Osteoblast (primary cell): ENCODE results near the gene KLHL34. TPM values are rescaled to one million over a fixed set of nuclear protein-coding genes. Genes with fewer than 3 reads are reported as not detected.

ENCODE experiments used
- DNase-seq: peaks from one replicate; pipeline ENCODE4 v3.0.0; 2011; ENCODE audit warnings: low spot score, mixed read lengths; ENCODE audit not compliant: insufficient read length; ENCODE audit errors: missing footprints
- H2AFZ ChIP-seq: 2 replicates; pipeline ENCODE4 v1.6.0; 2011; ENCODE audit warnings: mild to moderate bottlenecking, low read length
- H3K27ac ChIP-seq: 2 replicates; pipeline ENCODE4 v1.5.1; 2011; ENCODE audit warnings: mild to moderate bottlenecking, low read depth, low read length, moderate library complexity
- H3K27me3 ChIP-seq: 2 replicates; pipeline ENCODE4 v1.6.0; 2012; ENCODE audit warnings: mild to moderate bottlenecking, control low read depth, inconsistent platforms, low read length, moderate library complexity; ENCODE audit not compliant: insufficient read depth
- H3K36me3 ChIP-seq: 2 replicates; pipeline ENCODE4 v1.5.1; 2011; ENCODE audit warnings: mild to moderate bottlenecking, low read length, control low read depth, moderate library complexity; ENCODE audit not compliant: insufficient read depth
- H3K4me1 ChIP-seq: 2 replicates; pipeline ENCODE4 v1.5.1; 2011; ENCODE audit warnings: mild to moderate bottlenecking, low read length, control low read depth, moderate library complexity; ENCODE audit not compliant: insufficient read depth
- H3K4me2 ChIP-seq: 2 replicates; pipeline ENCODE4 v1.6.0; 2011; ENCODE audit warnings: mild to moderate bottlenecking, low read length; ENCODE audit not compliant: insufficient read depth
- H3K4me3 ChIP-seq: fragments of 200-600 bp; sonication (generic); 3 replicates; pipeline ENCODE4 v1.5.1; 2012; ENCODE audit warnings: mild to moderate bottlenecking, low read length, inconsistent platforms; ENCODE audit not compliant: insufficient read depth
- H3K79me2 ChIP-seq: 2 replicates; pipeline ENCODE4 v1.6.0; 2012; ENCODE audit warnings: mild to moderate bottlenecking, low read length, control low read depth, inconsistent platforms; ENCODE audit not compliant: insufficient read depth
- H3K9me3 ChIP-seq: 2 replicates; pipeline ENCODE4 v1.5.1; 2011; ENCODE audit warnings: low read depth, low read length, control low read depth
- H4K20me1 ChIP-seq: 2 replicates; pipeline ENCODE4 v1.6.0; 2012; ENCODE audit warnings: mild to moderate bottlenecking, low read length, control low read depth; ENCODE audit not compliant: insufficient read depth
- total RNA-seq: library from RNA; depleted of rRNA; stranded (reverse); fragments of >200 nt; gene quantifications from 2 replicates; pipeline ENCODE4 v1.2.3, GENCODE V29; 2012
- TF ChIP-seq, protein P1 (sequence below): IDR thresholded peaks from 2 replicates; pipeline ENCODE4 v1.5.1; 2011; ENCODE audit warnings: mild to moderate bottlenecking, low read depth, low read length, moderate library complexity; ENCODE audit errors: extremely low read depth

KLHL34 gene
- total RNA-seq, 1 donor, result under 0.01 TPM

DNA sequence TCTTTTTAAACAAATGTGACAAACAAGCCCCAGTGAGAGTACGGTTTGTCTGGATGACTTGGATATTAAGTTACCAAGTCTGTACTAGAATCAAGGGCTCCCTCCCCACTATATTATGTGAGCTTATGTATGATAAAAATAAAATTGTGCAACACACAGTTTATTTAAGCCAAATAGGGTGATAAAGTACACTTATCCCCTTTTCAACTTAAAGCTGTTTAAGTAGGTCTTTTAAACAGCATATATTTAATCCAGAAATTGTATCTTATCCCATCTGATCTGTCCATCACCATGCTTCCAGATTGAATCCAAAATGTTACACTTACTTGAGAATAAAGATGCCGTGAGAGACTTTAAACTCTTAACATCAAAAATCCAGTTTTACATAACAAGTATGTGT lies 2.0 kb upstream of the KLHL34 start:
- H3K36me3 ChIP-seq, result no peaks in the 10 kb centered on the region
- H3K27ac ChIP-seq, result no peak overlapping the region
- no peaks in the 10 kb centered on the region for H3K4me1 ChIP-seq
- no peak for DNase-seq
- no peaks in the 10 kb centered on the region for H3K79me2 ChIP-seq
- no peak overlapping the region for H2AFZ ChIP-seq
- no peaks in the 10 kb centered on the region for H3K27me3 ChIP-seq
- no peaks in the 10 kb centered on the region for H3K9me3 ChIP-seq
- no peaks in the 10 kb centered on the region for H4K20me1 ChIP-seq
- TF ChIP-seq, protein P1, sequence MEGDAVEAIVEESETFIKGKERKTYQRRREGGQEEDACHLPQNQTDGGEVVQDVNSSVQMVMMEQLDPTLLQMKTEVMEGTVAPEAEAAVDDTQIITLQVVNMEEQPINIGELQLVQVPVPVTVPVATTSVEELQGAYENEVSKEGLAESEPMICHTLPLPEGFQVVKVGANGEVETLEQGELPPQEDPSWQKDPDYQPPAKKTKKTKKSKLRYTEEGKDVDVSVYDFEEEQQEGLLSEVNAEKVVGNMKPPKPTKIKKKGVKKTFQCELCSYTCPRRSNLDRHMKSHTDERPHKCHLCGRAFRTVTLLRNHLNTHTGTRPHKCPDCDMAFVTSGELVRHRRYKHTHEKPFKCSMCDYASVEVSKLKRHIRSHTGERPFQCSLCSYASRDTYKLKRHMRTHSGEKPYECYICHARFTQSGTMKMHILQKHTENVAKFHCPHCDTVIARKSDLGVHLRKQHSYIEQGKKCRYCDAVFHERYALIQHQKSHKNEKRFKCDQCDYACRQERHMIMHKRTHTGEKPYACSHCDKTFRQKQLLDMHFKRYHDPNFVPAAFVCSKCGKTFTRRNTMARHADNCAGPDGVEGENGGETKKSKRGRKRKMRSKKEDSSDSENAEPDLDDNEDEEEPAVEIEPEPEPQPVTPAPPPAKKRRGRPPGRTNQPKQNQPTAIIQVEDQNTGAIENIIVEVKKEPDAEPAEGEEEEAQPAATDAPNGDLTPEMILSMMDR, result no peak
- H3K4me3 ChIP-seq, result no peak overlapping the region
- no peak overlapping the region for H3K4me2 ChIP-seq

DNA sequence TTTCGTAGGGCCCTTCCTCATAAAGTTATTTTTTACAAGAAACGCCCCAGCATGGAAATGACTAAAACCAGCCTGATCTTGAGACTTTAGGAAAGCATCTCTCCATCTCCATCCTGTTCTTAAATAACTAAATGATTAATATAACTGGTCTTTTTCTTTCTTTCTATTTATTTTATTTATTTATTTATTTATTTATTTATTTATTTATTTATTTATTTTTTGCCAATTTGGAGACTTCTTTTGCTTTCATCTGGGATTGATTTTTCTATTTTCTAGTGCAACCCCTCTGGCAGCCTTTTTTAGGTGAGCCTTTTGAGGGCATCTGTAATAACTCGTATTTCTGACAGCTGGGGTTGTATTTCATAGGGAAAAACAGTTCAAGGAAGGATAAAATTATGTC lies 1.2 kb upstream of the KLHL34 start:
- Histone ChIP-seq H3K79me2 (no peaks in the 10 kb centered on the region), H3K36me3 (no peaks in the 10 kb centered on the region), H2AFZ (no peak overlapping the region), H3K4me2 (no peak overlapping the region), H3K27me3 (no peaks in the 10 kb centered on the region), H4K20me1 (no peaks in the 10 kb centered on the region), H3K4me1 (no peaks in the 10 kb centered on the region), H3K27ac (no peak overlapping the region), H3K9me3 (no peaks in the 10 kb centered on the region), H3K4me3 (no peak overlapping the region)
- DNase-seq, result peak; percentile 62
- TF ChIP-seq, protein P1, result no peak

DNA sequence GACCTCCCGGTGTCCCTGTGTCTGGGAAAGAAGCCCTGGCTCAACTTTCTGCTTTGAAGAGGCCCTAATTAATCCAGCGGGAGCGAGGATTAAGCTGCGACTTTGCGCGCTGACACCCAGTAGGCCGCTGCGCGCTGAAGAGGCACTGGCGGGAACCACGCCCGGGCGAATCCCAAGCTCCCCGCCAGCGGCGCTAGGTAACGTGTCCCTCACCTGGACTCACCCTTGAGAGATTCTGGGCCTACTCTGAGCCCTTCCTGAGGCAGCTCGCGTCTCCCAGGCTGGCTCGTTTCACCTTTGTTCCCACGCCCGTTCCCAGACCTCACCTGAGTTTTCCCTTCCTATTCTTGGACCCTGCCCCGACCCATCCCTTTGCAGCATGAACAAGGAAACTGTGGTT lies 616 bp upstream of the KLHL34 start:
- no peak overlapping the region for H3K27ac ChIP-seq
- DNase-seq, result no peak
- H4K20me1 ChIP-seq, result no peaks in the 10 kb centered on the region
- no peak overlapping the region for H2AFZ ChIP-seq
- H3K9me3 ChIP-seq, result no peaks in the 10 kb centered on the region
- TF ChIP-seq, protein P1, result no peak
- no peak overlapping the region for H3K4me2 ChIP-seq
- H3K4me1 ChIP-seq, result no peaks in the 10 kb centered on the region
- no peak overlapping the region for H3K4me3 ChIP-seq
- H3K79me2 ChIP-seq, result no peaks in the 10 kb centered on the region
- no peaks in the 10 kb centered on the region for H3K36me3 ChIP-seq
- H3K27me3 ChIP-seq, result no peaks in the 10 kb centered on the region

DNA sequence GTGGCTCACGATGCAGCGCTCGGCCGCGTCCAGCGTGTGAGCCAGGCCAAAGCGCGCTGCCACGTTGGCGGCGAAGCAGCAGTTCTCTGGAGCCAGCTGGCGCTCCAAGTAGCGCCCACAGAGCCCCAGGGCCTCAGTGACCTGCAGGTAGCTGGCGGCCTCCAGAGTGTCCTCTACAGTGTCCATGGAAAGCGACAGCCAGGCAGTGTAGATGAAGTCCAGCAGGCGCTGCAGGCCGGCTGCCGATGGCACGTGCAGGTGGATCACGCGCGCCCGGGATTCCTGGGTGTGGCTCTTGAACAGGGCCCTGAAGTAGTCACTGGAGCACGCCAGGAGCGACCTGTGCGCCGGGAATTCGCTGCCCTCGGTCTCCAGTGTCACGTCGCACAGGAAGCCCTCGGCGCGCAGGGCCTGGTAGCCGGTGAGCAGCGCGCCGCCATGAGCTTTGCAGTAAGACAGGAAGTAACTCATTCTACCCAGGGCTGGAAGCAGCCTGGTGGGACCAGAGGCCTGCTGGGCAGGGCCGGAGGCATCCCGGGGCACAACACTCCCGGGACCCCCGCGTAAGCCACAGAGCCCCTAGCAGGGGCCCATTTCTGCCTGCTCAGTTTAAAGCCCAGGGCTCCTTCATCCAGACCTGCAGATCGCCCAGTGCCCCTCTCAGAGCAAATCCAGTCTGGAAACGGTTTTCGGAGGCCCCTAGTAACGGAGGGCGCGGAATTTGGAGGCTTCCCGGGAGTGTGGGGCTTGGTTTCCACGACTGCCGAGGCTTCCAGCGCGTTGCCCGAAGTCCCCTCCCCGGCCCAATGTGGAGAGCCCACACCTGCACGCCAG lies 595 bp downstream of the KLHL34 start:
- H3K4me1 ChIP-seq, result no peaks in the 10 kb centered on the region
- H3K4me2 ChIP-seq, result no peak overlapping the region
- no peak overlapping the region for H3K27ac ChIP-seq
- no peaks in the 10 kb centered on the region for H3K9me3 ChIP-seq
- no peaks in the 10 kb centered on the region for H4K20me1 ChIP-seq
- H3K4me3 ChIP-seq, result no peak overlapping the region
- H3K27me3 ChIP-seq, result no peaks in the 10 kb centered on the region
- TF ChIP-seq, protein P1, result no peak
- H2AFZ ChIP-seq, result no peak overlapping the region
- peak; percentile 65 for DNase-seq
- H3K79me2 ChIP-seq, result no peaks in the 10 kb centered on the region
- H3K36me3 ChIP-seq, result no peaks in the 10 kb centered on the region
